Measurements from ENCODE around the gene LGALS7B. TPM values are rescaled to one million over a fixed set of nuclear protein-coding genes. Genes with fewer than 3 reads are reported as not detected.

The LGALS7B gene
- total RNA-seq, 2 donors from 2014 or later, result 3.8 to 9.8 TPM

DNA sequence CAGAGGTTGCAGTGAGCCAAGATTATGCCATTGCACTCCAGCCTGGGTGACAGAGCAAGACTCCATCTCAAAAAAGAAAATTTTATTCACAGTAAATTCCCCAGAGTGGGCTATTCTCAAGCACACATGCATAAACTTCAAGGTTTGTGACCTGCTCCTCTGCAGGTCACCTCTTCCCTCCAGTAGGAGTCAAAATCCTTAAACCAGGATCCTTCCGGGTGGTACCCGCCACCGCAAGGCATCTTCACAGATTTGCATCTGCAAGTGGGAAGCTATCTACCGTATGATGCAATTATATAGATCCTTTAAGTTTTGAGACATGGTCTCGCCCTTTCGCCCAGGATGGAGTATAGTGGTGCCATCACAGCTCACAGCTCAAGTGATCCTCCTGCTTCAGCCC is 45.6 kb downstream of the LGALS7B start:
- peak overlapping the region in 1 of 2 donors; percentile 80 for H3K27ac ChIP-seq
- no peak for DNase-seq (ENCODE audit: low spot score)
- H3K36me3 ChIP-seq, result peaks cover 0 to 9% of the 10 kb centered on the region in 2 donors
- WGBS, result 99% methylated on average over 6 of the region's 6 CpGs
- H3K4me1 ChIP-seq (replicated peaks), result peaks cover 38% of the 10 kb centered on the region
- no peaks in the 10 kb centered on the region for H3K9me3 ChIP-seq
- no peak for TF ChIP-seq POLR2AphosphoS5 (IDR thresholded peaks at IDR 0.05)
- TF ChIP-seq, protein P1, sequence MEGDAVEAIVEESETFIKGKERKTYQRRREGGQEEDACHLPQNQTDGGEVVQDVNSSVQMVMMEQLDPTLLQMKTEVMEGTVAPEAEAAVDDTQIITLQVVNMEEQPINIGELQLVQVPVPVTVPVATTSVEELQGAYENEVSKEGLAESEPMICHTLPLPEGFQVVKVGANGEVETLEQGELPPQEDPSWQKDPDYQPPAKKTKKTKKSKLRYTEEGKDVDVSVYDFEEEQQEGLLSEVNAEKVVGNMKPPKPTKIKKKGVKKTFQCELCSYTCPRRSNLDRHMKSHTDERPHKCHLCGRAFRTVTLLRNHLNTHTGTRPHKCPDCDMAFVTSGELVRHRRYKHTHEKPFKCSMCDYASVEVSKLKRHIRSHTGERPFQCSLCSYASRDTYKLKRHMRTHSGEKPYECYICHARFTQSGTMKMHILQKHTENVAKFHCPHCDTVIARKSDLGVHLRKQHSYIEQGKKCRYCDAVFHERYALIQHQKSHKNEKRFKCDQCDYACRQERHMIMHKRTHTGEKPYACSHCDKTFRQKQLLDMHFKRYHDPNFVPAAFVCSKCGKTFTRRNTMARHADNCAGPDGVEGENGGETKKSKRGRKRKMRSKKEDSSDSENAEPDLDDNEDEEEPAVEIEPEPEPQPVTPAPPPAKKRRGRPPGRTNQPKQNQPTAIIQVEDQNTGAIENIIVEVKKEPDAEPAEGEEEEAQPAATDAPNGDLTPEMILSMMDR (IDR thresholded peaks at IDR 0.05), result no peak
- TF ChIP-seq POLR2A (IDR thresholded peaks at IDR 0.05), result no peak
- intact Hi-C loops (cut with DNase I), result loop anchor here (10.0 kb wide), 2 partner anchors 110 to 190 kb away; partner anchors contain the start of gene ACTN4
- no peaks in the 10 kb centered on the region for H3K27me3 ChIP-seq (replicated peaks; ENCODE audit: insufficient read depth)
- H3K4me3 ChIP-seq, result no peak overlapping the region

DNA sequence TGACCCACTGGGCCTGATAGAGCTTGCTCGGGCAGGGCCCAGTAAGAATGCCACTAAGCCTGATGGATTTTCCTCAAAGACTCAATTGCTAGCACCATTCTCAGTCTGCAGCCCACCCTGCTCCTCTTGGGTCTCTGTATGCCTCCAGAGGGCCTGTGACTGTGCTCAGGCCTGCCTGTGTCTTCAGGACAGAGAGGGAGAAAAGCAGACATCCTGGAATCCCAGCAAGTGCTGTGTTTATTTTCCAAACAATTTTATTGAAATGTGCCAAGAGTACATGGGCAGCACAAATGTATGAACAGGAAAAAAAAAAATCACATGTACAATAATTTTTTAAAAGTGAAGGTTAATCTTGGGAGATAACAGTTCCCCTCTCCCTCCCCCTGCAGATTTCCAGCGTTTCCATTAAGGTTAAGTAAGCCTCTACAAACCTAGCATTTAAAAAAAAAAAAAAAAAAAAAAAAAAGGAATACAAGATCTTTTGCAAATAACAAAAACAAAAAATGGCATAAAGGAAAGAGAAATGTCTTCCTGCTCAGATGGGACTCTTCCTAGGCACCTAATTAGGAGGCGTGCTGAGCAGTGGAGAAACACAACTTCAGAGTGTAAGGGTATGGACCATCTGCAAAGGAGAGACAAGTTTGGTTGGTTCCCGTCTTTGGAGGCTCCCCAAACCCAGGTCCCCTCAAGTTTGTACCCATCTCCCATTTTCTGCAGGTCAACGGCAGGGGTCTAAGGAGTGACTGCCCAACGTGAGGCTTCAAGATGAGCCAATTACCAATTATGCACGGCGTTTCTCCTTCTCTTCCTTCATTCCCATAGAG is 47.4 kb downstream of the LGALS7B start:
- WGBS, result 30% methylated on average over 8 of the region's 8 CpGs
- peak overlapping the region; percentile 64 to 81 for H3K27ac ChIP-seq
- no peak overlapping the region for H3K4me3 ChIP-seq
- no peak for DNase-seq (ENCODE audit: low spot score)
- H3K9me3 ChIP-seq, result no peaks in the 10 kb centered on the region
- peaks cover 9 to 16% of the 10 kb centered on the region in 2 donors for H3K36me3 ChIP-seq
- intact Hi-C loops (cut with DNase I), result loop anchor here (10.0 kb wide), 2 partner anchors 112 to 192 kb away; partner anchors contain the start of gene ACTN4
- peaks cover 34% of the 10 kb centered on the region for H3K4me1 ChIP-seq (replicated peaks)
- no peaks in the 10 kb centered on the region for H3K27me3 ChIP-seq (replicated peaks; ENCODE audit: insufficient read depth)
- TF ChIP-seq POLR2AphosphoS5 (IDR thresholded peaks at IDR 0.05), result peak; percentile 50
- no peak for TF ChIP-seq POLR2A (IDR thresholded peaks at IDR 0.05)
- TF ChIP-seq, protein P1 (IDR thresholded peaks at IDR 0.05), result no peak

DNA sequence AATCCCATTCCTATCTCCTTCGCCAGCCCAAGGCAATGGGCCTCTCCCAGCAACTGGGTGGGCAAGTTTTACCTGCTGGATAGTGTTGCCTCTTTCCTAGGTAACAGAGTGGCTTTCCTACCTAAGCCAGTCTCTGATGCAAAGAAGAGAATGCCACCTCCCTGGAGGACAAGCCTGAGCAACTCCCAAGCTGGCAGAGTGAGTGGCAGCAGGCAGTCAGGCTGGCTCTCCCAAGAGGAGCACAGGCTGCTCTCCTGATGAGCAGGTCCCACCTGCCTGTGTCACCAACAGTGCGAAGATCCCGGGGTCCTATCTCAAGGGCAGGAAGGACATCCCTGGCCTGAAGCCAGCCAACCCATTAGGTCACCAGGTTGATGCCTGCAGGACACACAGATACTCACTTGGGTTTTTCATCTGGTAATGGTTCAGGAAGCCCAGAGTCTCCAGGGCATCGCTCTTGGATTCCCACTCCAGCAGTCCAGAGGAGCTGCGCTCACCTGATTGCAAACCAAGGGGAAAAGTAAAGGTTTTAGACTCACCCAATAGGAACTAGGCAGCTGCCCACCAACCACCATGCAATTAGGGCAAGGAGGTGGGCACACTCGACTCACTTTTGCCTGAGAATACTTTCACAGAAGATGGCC is 48.1 kb downstream of the LGALS7B start:
- H3K4me1 ChIP-seq (replicated peaks), result peaks cover 34% of the 10 kb centered on the region
- WGBS, result 51% methylated on average over 6 of the region's 6 CpGs
- H3K27ac ChIP-seq, result peak overlapping the region; percentile 64 to 81
- no peaks in the 10 kb centered on the region for H3K9me3 ChIP-seq
- peak; percentile 53 for DNase-seq (ENCODE audit: low spot score)
- no peaks in the 10 kb centered on the region for H3K27me3 ChIP-seq (replicated peaks; ENCODE audit: insufficient read depth)
- intact Hi-C loops (cut with DNase I), result loop anchor here (10.0 kb wide), 2 partner anchors 112 to 192 kb away; partner anchors contain the start of gene ACTN4
- no peak overlapping the region for H3K4me3 ChIP-seq
- peaks cover 9 to 21% of the 10 kb centered on the region in 2 donors for H3K36me3 ChIP-seq
- TF ChIP-seq, protein P1 (IDR thresholded peaks at IDR 0.05), result no peak
- TF ChIP-seq POLR2AphosphoS5 (IDR thresholded peaks at IDR 0.05) (peak; percentile 22), POLR2A (IDR thresholded peaks at IDR 0.05) (no peak)

DNA sequence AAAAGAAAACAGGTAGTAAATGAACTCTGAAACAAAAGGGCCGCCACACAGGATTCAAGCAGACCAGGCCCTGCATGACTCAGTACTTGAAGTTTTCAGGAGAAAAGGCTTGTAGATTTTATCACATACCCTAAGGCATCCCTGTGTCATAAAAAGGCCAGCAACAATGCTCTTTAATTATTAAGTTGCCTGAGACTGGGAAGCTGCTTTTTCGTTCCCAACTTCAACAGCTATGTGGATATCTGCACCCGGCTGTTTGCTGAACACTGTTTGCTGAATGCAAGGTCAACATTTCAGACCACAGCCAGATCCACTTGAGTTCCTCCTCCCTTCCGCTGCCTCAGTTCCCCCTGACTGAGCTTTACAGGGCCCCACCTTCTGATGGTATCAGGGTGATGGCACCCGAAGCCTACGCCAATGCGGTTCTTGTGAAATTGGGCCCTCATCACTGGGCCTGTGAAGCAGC is 48.7 kb downstream of the LGALS7B start:
- Histone ChIP-seq H3K9me3 (no peaks in the 10 kb centered on the region), H3K27ac (peak overlapping the region; percentile 64 to 81), H3K4me3 (no peak overlapping the region), H3K4me1 (replicated peaks) (peaks cover 34% of the 10 kb centered on the region), H3K27me3 (replicated peaks; ENCODE audit: insufficient read depth) (no peaks in the 10 kb centered on the region), H3K36me3 (peaks cover 14 to 27% of the 10 kb centered on the region in 2 donors)
- intact Hi-C loops (cut with DNase I), result loop anchor here (10.0 kb wide), 2 partner anchors 113 to 193 kb away; partner anchors contain the start of gene ACTN4
- TF ChIP-seq, protein P1 (IDR thresholded peaks at IDR 0.05), result no peak
- TF ChIP-seq POLR2A (IDR thresholded peaks at IDR 0.05) (peak; percentile 8), POLR2AphosphoS5 (IDR thresholded peaks at IDR 0.05) (peak; percentile 81)
- DNase-seq (ENCODE audit: low spot score), result peak; percentile 82
- 45% methylated on average over 7 of the region's 7 CpGs for WGBS

Data from prostate gland (tissue), 2 donors.